Measurements from ENCODE around the gene ITGB4. TPM values are rescaled to one million over a fixed set of nuclear protein-coding genes. Genes with fewer than 3 reads are reported as not detected.

The ITGB4 gene
- total RNA-seq, 4 donors from 2014 or later: 371 to 689 (median 435) TPM

GRCh38 chr17:75779987-75780889, 59.0 kb downstream of the ITGB4 start:
- WGBS, 2 donors: 20 to 22% methylated on average over 5 of the region's 5 CpGs
- intact Hi-C loops (cut with DNase I; ENCODE audit: low total_unique reads): loop anchor here (10.0 kb wide), 1 partner anchor 65 kb away; the partner anchor contains the start of gene UNC13D
- H3K4me3 ChIP-seq (ENCODE audit: low read depth, poor library complexity, severe bottlenecking): no peak overlapping the region
- TF ChIP-seq CTCF (IDR thresholded peaks at IDR 0.05) (no peak), POLR2A (IDR thresholded peaks at IDR 0.05) (no peak)
- no peak for DNase-seq (ENCODE audit: low spot score in 2 of 2)

- TF ChIP-seq CTCF (IDR thresholded peaks at IDR 0.05) (peak in 1 of 3 donors; percentile 61), POLR2A (IDR thresholded peaks at IDR 0.05) (no peak)
- WGBS, 2 donors: 5 to 6% methylated on average over 6 of the region's 6 CpGs
- no peak for DNase-seq (ENCODE audit: low spot score in 2 of 2)
- intact Hi-C loops (cut with DNase I; ENCODE audit: low total_unique reads): no loop called here
- no peak overlapping the region for H3K4me3 ChIP-seq (ENCODE audit: low read depth, poor library complexity, severe bottlenecking)
These were observed 62.0 kb downstream of the ITGB4 start for GRCh38 chr17:75783069-75783783.

GRCh38 chr17:75783803-75784472, 62.7 kb downstream of the ITGB4 start:
- TF ChIP-seq CTCF (IDR thresholded peaks at IDR 0.05): no peak
- TF ChIP-seq POLR2A (IDR thresholded peaks at IDR 0.05): no peak
- no peak overlapping the region for H3K4me3 ChIP-seq (ENCODE audit: low read depth, poor library complexity, severe bottlenecking)
- 37 to 40% methylated on average over 20 of the region's 20 CpGs for WGBS, 2 donors
- DNase-seq (ENCODE audit: low spot score in 2 of 2): peak in 1 of 2 donors; percentile 93
- intact Hi-C loops (cut with DNase I; ENCODE audit: low total_unique reads): no loop called here

- peak within 1 kb of the TSS; percentile 34 for H3K4me3 ChIP-seq (ENCODE audit: low read depth, poor library complexity, severe bottlenecking)
- intact Hi-C loops (cut with DNase I; ENCODE audit: low total_unique reads): no loop called here
- TF ChIP-seq POLR2A (IDR thresholded peaks at IDR 0.05): no peak
- no peak for TF ChIP-seq CTCF (IDR thresholded peaks at IDR 0.05)
- DNase-seq (ENCODE audit: low spot score in 2 of 2): peak; percentile 98 to 99
- WGBS, 2 donors: 0% methylated on average over 27 to 40 of the region's 45 CpGs
These were observed 63.3 kb downstream of the ITGB4 start, which contains the start of gene UNK for GRCh38 chr17:75784473-75785015. UNK (plus strand) TSS chr17:75784806; CDS start chr17:75784881, 75 bp downstream.
